ENCODE results near the gene NAP1L5.

Gene NAP1L5

GRCh38 chr4:88659055-88659889 is 38.4 kb downstream of the NAP1L5 start:
- peak; percentile 14 for DNase-seq

- DNase-seq: no peak
Observed at GRCh38 chr4:88655226-88655625, 42.4 kb downstream of the NAP1L5 start.

- DNase-seq: no peak
Observed at GRCh38 chr4:88653371-88653946, 44.2 kb downstream of the NAP1L5 start.

- DNase-seq: no peak
Observed at GRCh38 chr4:88649716-88650115, 47.9 kb downstream of the NAP1L5 start.

- no peak for DNase-seq
Observed at GRCh38 chr4:88646528-88647280, 50.9 kb downstream of the NAP1L5 start.

- DNase-seq: no peak
Observed at GRCh38 chr4:88645994-88646393, 51.6 kb downstream of the NAP1L5 start.
